GM18499 (cell line): ENCODE results near the gene COMMD3.

Experiments used
- ATAC-seq: cut with Tn5 transposase; IDR thresholded peaks from one replicate; pipeline ENCODE4 v1.9.1; 2021; ENCODE audit warnings: moderate number of reproducible peaks; ENCODE audit not compliant: insufficient read depth, unreplicated experiment

Gene COMMD3

GRCh38 chr10:22319547-22319979 is 3.4 kb downstream of the COMMD3 start:
- no peak for ATAC-seq

- no peak for ATAC-seq
Measured at GRCh38 chr10:22319980-22320558, 3.9 kb downstream of the COMMD3 start.

- no peak for ATAC-seq
Measured at GRCh38 chr10:22320591-22321155, 4.5 kb downstream of the COMMD3 start, which contains the start of gene BMI1. Gene BMI1 (plus strand): TSS chr10:22321099. CDS start chr10:22326450, 5,351 bp downstream.

GRCh38 chr10:22321156-22321923 is 5.2 kb downstream of the COMMD3 start:
- ATAC-seq = no peak

- no peak for ATAC-seq
Measured at GRCh38 chr10:22321924-22322640, 5.9 kb downstream of the COMMD3 start.

GRCh38 chr10:22322641-22323160 is 6.5 kb downstream of the COMMD3 start:
- ATAC-seq = no peak

GRCh38 chr10:22323538-22324305 is 7.5 kb downstream of the COMMD3 start:
- no peak for ATAC-seq

- no peak for ATAC-seq
Measured at GRCh38 chr10:22324413-22324812, 8.2 kb downstream of the COMMD3 start.

- no peak for ATAC-seq
Measured at GRCh38 chr10:22324893-22325271, 8.7 kb downstream of the COMMD3 start.

GRCh38 chr10:22325272-22326144 is 9.3 kb downstream of the COMMD3 start:
- no peak for ATAC-seq

GRCh38 chr10:22326145-22326702 is 10.0 kb downstream of the COMMD3 start:
- ATAC-seq = no peak

- no peak for ATAC-seq
Measured at GRCh38 chr10:22329150-22329549, 13.0 kb downstream of the COMMD3 start.

- no peak for ATAC-seq
Measured at GRCh38 chr10:22332116-22332692, 16.0 kb downstream of the COMMD3 start.

- ATAC-seq = no peak
Measured at GRCh38 chr10:22333167-22333974, 17.2 kb downstream of the COMMD3 start.

GRCh38 chr10:22333975-22334282 is 17.7 kb downstream of the COMMD3 start:
- no peak for ATAC-seq

GRCh38 chr10:22334414-22335172 is 18.4 kb downstream of the COMMD3 start:
- no peak for ATAC-seq
